Hepatic stellate cell (primary cell): Measurements from ENCODE around the gene GYPB.
"Not testable (repeated sequence)": the region's sequence is repeated elsewhere in the genome, so short reads cannot be mapped to it uniquely, and the experiment has no call there.

ENCODE experiments used
- DNase-seq: peaks from one replicate; pipeline ENCODE4 v3.0.0; 2011; ENCODE audit warnings: low spot score

Gene GYPB

DNA sequence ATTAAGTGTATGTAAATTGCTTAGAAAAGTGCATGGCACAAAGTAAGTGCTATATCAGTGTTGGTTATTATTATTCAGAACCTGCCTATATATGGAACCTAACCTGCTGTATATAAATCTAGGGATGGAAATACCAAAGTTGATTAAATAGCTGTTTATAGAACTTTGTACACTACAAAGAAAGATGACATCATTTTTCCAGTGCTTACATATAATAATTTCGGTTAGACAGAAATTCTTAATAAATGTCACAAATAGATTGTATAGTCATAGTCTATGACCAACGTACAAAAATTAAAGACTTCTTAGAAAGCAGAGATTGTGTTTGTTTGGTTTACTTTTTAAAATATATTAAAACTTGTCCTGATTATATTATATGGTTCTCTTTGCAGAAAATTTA lies 4.4 kb downstream of the GYPB start:
- DNase-seq: no peak

GRCh38 chr4:144008602-144009001 lies 10.6 kb downstream of the GYPB start:
- DNase-seq: not testable (repeated sequence)

GRCh38 chr4:144007960-144008359 lies 11.2 kb downstream of the GYPB start:
- DNase-seq: not testable (repeated sequence)

GRCh38 chr4:144006200-144006803 lies 12.9 kb downstream of the GYPB start:
- not testable (repeated sequence) for DNase-seq

DNA sequence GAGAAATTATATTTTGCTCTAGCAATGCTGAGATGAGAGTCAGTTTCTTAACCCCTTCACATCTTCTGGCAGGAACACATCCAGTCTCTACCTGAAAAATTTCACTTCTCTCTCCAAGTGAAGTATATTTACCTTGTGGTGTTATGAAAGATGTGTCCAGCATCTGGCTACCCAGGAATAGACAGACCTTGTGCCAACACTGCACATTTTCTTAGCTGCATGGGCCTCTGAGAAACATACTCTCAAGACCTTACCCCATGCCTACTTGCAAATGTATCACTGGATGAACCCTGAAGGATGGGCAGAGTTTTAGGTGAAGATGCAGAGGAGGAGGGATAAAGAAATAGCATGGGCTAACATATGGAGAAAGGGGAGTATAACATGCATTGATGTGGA lies 13.6 kb downstream of the GYPB start:
- DNase-seq: not testable (repeated sequence)

DNA sequence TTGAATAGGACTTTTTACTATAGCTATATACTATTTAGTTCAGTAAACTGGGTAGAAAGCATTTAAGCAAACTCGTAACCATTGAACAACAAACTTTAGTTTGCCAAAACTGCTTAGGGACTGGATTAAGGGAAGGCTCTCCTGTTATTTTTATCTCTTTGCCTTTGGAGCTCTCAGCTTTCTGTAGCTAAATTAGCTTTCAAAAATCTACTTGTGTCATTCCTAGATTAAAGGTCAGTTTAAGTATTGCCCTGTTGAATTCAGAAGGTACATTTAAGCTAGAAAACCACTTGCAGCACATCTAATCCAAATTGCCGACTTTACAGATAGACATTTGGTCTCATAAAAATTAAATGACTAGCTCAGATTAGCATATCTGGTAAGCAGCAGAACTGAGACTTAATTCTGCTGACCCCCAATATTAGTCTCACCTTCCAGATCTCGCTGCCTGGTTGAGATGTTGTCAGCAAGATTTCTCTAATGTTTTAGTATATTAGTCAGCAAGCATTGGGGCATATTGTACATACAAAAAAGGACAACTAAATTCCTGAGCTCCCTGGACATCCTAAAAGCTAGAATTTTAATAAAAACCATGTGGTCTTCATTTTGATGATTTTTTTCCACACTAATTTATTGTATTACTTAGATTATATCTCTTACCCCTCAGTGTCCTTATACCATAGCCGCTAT lies 14.2 kb downstream of the GYPB start:
- not testable (repeated sequence) for DNase-seq

GRCh38 chr4:144003890-144004265 lies 15.3 kb downstream of the GYPB start:
- not testable (repeated sequence) for DNase-seq

DNA sequence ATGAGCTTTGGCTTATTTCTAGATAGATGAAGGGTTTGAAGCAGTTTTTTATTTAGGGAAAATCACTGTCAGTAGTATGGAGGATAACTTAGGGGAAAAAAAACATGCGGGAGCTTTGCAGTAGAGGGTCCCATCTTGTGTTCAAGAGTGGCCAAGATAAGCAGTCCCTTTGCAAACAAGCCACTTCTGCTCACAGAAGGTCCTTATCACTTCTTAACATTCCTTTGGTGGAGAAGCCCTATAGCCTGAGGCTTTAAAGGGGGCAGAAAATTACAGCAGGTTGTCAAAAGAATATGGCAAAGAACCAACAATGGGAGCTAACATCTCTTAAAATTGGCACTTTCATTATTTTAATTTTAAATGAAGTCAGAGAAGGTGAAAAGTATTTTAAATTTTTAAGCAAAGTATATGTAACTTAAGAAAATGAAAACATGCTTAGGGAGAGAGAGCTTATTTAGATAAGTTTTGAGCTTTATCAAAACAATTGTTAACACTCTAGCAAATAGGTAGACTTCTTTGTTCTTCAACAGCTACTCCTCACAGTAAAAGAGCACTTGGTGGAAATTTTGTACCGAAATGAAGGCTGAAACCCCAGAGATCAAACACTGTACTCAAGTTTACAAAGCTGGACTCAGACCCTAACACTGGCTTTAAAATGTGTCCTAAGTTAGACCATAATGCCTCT lies 15.8 kb downstream of the GYPB start:
- DNase-seq: not testable (repeated sequence)

GRCh38 chr4:144000331-144000995 lies 18.7 kb downstream of the GYPB start:
- DNase-seq: not testable (repeated sequence)

GRCh38 chr4:143996193-143996592 lies 23.0 kb downstream of the GYPB start:
- not testable (repeated sequence) for DNase-seq

DNA sequence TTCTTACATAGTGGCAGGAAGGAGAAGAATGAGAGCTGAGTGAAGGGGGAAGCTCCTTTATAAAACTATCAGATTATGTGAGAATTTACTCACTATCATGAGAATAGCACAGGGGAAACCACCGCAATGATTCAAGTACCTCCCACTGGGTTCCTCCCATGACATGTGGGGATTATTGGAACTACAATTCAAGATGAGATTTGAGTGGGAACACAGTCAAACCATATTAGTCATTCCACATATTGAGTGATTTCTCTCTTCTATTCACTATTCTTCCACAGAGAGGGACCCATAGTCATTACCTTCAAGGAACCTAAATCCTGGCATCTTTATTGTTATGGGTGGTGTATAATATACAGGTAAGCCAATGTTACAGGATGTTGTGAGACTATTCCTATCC lies 27.4 kb downstream of the GYPB start:
- DNase-seq: not testable (repeated sequence)

- DNase-seq: not testable (repeated sequence)
Measured at GRCh38 chr4:143990717-143991116, 28.5 kb downstream of the GYPB start.

DNA sequence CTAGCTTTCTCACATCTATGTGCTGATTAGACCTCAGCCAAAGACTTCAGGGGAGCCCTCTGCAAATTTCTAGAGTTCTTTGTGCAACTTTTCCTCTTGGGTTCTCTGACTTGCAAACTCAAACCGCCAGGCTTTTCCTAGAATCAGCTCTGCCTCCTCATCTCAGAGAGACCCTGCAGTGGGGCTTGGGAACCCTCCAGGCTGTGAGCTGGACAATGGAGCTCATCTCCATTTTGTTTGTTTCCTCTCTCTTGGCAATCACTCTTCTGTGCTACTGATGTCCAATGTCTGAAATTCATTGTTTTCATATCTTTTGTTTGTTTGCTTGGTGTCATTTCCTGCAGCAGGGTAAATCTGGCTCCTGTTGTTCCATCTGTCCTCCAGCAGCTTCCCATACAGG lies 33.0 kb downstream of the GYPB start:
- DNase-seq: no peak

- DNase-seq: not testable (repeated sequence)
Measured at GRCh38 chr4:143980776-143981175, 38.4 kb downstream of the GYPB start.

GRCh38 chr4:143975527-143975926 lies 43.7 kb downstream of the GYPB start:
- DNase-seq: not testable (repeated sequence)

GRCh38 chr4:143974021-143974420 lies 45.2 kb downstream of the GYPB start:
- not testable (repeated sequence) for DNase-seq

- no peak for DNase-seq
Measured at GRCh38 chr4:143961075-143961474, 58.1 kb downstream of the GYPB start.

- not testable (repeated sequence) for DNase-seq
Measured at GRCh38 chr4:143955306-143955705, 63.9 kb downstream of the GYPB start.

- not testable (repeated sequence) for DNase-seq
Measured at GRCh38 chr4:143951458-143951972, 67.7 kb downstream of the GYPB start.

GRCh38 chr4:143950967-143951366 lies 68.2 kb downstream of the GYPB start:
- not testable (repeated sequence) for DNase-seq

DNA sequence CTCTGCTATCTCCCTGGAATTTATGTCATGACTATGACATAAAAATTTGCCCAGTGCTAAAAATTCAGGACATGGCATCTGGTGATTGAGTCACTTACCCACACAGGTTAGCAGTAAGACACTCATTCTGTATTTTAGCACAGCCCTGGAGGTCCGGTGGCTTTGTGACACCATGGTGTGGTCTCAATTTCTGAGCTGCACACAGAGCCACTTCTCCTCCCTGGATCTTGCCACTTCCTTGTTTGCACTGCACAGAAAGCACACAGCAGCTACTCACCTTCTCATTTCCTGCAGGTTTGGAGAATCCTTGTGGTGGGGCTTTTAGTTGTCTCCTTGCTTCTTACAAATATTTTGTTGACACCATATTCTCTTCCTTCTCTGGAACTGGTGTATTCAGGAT lies 69.0 kb downstream of the GYPB start:
- DNase-seq: not testable (repeated sequence)

DNA sequence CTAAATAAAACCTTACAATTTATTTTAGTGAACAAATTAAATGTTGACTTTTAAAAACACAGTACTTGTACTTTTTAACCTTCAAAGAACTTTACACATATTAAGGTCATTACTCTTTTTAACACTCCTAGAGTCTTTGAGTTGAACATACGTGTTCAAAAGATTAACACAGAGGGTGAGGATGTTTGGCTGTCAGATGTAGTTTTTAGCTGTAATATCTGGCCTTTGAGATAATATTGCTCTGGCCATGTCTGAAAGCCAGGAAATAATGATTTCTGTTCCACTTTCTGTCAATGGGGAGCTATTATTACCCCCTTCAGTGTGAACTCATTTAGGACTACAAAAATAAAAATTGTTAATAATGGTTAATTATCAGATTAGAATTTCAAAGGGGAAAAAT lies 71.7 kb downstream of the GYPB start:
- not testable (repeated sequence) for DNase-seq
